HG02588 (cell line): Measurements from ENCODE around the gene PHLPP2.

ENCODE experiments used
- ATAC-seq: cut with Tn5 transposase; IDR thresholded peaks from one replicate; pipeline ENCODE4 v1.9.1; 2021; ENCODE audit warnings: mild to moderate bottlenecking, moderate library complexity; ENCODE audit not compliant: unreplicated experiment

The PHLPP2 gene, protein sequence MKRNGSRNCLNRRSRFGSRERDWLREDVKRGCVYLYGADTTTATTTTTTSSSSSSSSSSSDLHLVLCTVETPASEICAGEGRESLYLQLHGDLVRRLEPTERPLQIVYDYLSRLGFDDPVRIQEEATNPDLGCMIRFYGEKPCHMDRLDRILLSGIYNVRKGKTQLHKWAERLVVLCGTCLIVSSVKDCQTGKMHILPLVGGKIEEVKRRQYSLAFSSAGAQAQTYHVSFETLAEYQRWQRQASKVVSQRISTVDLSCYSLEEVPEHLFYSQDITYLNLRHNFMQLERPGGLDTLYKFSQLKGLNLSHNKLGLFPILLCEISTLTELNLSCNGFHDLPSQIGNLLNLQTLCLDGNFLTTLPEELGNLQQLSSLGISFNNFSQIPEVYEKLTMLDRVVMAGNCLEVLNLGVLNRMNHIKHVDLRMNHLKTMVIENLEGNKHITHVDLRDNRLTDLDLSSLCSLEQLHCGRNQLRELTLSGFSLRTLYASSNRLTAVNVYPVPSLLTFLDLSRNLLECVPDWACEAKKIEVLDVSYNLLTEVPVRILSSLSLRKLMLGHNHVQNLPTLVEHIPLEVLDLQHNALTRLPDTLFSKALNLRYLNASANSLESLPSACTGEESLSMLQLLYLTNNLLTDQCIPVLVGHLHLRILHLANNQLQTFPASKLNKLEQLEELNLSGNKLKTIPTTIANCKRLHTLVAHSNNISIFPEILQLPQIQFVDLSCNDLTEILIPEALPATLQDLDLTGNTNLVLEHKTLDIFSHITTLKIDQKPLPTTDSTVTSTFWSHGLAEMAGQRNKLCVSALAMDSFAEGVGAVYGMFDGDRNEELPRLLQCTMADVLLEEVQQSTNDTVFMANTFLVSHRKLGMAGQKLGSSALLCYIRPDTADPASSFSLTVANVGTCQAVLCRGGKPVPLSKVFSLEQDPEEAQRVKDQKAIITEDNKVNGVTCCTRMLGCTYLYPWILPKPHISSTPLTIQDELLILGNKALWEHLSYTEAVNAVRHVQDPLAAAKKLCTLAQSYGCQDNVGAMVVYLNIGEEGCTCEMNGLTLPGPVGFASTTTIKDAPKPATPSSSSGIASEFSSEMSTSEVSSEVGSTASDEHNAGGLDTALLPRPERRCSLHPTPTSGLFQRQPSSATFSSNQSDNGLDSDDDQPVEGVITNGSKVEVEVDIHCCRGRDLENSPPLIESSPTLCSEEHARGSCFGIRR (N-terminal part only)

DNA sequence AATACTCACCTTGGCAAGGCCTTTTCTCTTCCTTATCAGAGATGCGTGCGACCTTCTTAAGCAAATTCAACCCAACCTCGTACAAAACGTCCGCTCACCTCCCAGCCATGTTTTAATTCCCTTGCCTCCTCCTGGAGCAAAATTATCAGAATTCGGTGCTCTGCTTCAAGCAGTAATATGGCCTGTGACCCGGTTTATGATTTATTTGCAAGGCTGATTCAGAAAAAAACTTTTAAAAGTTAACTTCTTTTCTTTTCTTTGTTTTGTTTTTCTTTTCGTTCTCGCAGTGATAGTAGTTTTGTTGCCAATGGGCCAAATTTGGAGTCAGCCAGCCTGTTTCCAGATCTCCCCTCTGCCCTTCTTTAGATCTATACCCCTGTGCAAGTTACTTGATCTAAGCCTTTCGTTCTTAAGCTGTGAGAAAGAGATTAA, at the start of gene PHLPP2:
PHLPP2 (minus strand) TSS at position 382 of the 432 bp plus-strand sequence. CDS start 9,906 bp downstream, outside the sequence.
- ATAC-seq, result no peak

GRCh38 chr16:71771571-71771970, 47.1 kb upstream of the PHLPP2 start:
- no peak for ATAC-seq

GRCh38 chr16:71769222-71769621, 44.7 kb upstream of the PHLPP2 start:
- no peak for ATAC-seq

- no peak for ATAC-seq
These were observed 42.8 kb upstream of the PHLPP2 start for GRCh38 chr16:71767060-71767900.

- no peak for ATAC-seq
These were observed 37.7 kb upstream of the PHLPP2 start for GRCh38 chr16:71762186-71762585.

DNA sequence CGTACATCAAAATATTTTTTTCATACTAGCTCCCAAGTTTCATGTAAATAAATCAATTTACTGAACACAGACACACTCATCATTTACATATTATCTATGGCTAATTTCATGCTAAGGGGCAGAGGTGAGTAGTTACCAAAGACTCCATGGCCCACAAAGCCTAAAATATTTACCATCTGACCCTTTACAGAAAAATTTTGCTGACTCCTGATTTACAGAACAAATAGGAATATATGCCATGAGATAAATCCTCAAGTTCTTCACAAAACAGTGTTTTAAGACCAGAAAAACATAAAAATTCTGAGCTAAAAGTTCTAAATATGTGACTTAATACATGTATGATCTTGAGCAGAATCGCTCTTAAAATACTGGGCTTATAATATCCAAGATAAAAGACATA, 36.6 kb upstream of the PHLPP2 start:
- no peak for ATAC-seq

DNA sequence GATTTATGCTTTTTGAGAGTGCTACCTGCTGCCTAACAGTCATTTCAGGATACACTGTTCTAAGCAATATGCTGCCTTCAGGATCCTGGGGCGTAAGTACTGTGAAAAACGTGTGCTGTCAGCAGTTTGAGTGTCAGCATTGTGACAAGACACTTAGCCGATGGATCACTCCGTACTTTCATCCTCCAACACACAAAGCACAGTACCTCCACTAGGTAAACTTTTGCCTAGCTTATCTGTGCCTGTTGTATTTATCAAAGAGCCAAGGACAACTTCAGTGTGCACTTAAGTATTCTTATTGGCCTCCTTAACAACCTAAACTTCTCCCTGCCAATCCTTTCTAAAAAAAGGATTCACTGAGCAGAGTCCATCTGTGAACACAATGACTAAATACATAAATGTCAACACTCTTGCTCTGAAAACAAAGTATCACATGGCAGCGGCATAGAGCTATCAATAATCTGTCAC, 33.8 kb upstream of the PHLPP2 start:
- ATAC-seq, result no peak

DNA sequence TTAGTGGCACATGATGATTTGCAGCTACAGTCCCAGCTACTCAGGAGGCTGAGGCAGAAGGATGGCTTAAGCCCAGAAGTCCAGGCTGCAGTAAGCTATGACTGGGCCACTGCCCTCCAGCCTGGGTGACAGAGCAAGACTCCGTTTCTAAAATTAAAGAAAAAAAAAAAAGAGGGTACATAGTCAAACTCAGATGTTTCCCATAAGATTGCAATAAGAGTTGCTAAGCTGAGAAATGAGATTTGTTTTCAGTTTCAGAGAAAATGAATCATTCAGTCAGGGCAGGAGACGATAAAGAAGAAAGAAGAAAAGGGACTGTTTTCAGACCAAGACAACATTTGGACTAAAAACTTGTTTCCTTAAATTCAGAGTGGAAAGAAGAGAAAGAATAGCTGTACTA, 30.2 kb upstream of the PHLPP2 start:
- no peak for ATAC-seq

- no peak for ATAC-seq
These were observed 29.6 kb upstream of the PHLPP2 start for GRCh38 chr16:71754108-71754507.

GRCh38 chr16:71748226-71748625, 23.7 kb upstream of the PHLPP2 start:
- ATAC-seq, result no peak

DNA sequence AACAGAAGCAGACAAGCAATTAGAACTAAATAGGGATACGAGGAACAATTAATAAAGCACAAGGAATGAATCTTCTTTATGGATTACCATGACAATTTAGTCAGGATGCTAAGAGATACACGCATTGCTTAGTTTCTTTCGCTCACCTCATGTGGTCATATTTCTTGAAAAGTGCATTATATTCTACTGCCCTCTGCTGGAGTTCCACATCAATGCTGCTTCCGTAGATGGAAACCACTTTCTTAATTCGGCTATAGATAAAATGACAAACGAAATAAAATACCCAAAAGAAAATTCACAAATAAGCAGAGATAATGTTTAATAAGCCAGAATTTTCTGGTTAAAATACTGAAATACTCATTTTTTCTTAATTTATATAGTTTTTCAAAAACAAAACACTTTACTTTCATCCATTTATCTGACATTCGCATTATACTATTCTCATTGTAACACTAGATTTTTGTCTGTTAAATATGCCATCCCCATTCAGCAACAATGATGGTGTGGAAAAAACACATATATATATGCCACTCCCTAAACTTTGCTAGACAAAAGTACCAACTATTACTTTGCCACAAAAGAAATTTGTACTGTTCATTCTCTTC, 22.0 kb upstream of the PHLPP2 start:
- ATAC-seq, result no peak

DNA sequence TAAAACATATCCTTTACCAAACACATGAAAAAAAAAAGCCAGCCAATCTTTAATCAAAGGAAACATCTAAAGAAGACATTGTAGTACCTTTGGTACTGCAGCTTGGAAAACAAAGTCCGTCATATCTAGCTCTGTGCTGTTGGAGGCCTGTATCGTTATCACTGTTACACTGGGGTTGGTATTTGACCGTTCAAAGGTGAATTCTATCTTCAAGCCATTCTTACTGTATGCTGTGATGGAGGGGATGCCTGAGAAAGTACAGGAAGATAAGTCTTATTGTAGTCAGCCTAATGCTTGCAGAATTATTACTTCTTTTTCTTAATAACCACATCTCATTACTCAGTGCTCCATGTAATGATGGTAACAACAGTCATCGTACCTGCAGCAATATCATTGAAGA, 14.4 kb upstream of the PHLPP2 start:
- no peak for ATAC-seq

DNA sequence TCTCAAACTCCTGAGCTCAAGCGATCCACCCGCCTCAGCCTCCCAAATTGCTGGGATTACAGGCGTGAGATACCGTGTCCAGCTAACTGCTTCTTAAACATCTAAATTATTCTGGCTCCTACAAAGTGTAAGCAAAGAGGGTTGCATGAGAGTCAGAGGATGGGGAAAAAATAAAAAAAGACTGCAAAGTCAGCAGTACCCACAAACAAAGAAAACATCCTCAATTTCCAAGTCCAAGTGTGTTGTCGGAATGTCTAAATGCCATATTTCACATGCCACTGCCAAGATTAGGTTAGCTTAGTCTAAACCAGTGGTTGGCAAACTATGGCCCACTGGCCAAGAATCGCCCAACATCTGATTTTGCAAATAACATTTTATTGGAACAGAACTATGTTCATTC, 13.0 kb upstream of the PHLPP2 start:
- no peak for ATAC-seq

DNA sequence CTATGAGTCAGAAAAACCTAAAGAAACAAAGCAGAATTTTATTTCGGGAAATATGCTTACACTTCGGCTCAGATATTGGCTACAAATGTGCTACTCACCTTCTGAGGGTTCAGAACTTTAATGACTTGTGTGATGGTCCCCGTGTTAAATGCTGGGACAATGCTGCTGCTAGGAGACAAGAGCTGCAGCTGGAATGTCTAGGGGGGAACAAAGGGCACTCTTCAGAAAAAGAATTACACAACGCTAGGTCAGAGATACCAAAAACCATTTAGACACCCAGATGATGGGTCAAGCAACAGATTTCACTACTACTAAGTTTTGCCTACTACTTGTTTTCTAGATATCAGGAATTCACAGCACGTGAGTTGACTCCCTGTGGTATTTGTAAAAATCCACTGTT, 10.0 kb upstream of the PHLPP2 start:
- ATAC-seq, result no peak

DNA sequence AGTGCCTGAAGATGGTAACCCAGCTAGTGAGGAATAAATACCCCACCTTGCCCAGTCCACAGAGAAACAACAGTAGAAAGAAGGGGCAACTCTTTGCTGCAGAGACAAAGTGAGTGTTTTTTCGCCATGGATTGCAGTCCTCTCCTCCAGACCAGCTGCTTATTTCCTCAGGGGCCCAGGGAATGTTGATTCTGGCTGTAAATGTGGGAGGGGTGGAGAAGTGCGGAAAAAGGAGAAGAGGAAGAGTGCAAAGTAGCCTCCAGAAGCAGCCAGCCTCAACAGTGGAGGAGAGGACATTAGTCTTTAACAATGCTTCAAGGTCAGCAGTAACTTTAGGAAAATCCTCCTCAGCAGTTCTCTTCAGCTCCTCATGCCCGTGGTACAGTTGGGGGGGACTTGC, 8.1 kb upstream of the PHLPP2 start:
- no peak for ATAC-seq

DNA sequence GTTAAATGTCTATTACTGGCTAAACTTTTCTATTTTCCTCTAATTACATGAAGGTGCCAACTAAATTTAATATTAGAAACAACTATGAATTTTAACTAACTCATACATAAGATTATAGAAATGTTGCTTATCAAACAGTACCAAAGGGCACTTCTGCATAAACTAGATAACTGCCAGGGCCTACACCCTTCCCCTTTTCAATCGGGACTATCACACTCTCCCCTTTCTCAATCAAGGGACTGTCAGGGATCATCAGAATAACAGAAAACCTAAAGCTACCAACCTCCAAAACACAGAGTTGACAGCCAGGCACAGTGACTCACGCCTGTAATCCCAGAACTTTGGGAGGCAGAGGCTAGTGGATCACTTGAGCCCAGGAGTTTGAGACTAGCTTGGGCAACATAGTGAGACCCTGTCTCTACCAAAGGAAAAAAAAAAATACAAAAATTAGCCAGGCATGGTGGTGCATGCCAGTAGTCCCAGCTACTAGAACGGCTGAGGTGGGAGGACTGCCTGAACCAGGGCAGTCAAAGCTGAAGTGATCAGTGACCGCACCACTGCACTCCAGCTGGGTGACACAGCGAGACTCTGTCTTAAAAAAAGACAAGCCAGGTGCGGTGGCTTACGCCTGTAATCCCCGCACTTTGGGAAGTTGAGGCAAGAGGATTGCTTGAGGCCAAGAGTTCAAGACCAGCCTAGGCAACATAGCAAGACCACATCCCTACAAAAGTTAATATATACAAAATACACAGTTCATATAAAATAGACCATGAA, 3.2 kb upstream of the PHLPP2 start:
- ATAC-seq, result no peak

DNA sequence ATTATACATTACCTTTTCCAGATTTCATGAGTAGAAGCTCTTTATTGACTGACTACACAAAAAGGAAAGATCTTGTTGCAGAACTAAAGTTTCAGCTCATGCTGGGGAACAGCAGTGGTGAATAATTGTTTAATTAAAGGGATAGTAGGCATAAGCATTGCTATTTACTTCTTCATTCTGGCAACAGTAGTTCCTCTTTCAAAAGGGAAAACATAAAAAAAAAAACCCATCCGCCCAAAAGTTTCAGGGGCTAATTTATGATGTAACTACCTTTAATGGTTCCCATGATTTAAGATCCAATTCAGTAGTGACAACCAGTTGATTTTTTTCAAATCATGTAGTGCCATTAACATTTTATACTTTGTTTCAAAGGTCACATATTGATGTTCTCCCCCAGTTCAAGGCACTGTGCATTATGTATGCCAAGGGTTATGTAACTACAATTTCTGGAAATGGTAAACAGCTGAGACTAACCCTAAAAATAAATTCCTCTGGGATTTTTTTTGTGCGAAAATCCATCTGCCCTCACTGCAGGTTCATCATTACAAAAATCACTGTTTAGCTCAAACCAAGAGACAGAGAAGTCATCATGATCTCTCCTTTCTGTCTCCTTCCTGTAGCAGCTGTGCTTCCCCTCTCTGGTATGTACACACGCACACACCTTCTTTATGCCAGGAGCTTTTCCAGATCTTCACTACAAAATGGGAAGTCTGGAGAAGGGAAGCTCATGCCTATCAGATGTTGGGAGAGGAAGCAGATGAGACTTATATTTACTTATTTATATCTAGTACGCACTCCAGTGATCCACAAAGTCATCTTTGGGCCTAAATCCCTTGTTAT, 2.2 kb upstream of the PHLPP2 start:
- ATAC-seq, result no peak
